DND-41 (cell line): Measurements from ENCODE around the gene SPPL2C.

Source experiments
- ATAC-seq: fragments of 200-7000 bp; cut with Tn5 transposase; 3 replicates; pipeline ENCODE4 v1.9.1; 2021; ENCODE audit warnings: low read depth; ENCODE audit not compliant: insufficient read depth
- DNase-seq: peaks from one replicate; pipeline ENCODE4 v3.0.0-alpha.2; 2020
- H2AFZ ChIP-seq: 2 replicates; pipeline ENCODE4 v1.6.0; 2012; ENCODE audit warnings: low read depth, low read length
- H3K27ac ChIP-seq: 2 replicates; pipeline ENCODE4 v1.5.1; 2012; ENCODE audit warnings: low read length, inconsistent platforms
- H3K27me3 ChIP-seq: fragments of 200-600 bp; sonication (generic); 2 replicates; pipeline ENCODE4 v1.6.0; 2012; ENCODE audit warnings: low read length, mild to moderate bottlenecking, inconsistent platforms; ENCODE audit not compliant: insufficient read depth, poor library complexity
- H3K36me3 ChIP-seq: 2 replicates; pipeline ENCODE4 v1.5.1; 2012; ENCODE audit warnings: low read length, inconsistent platforms; ENCODE audit not compliant: insufficient read depth
- H3K4me1 ChIP-seq: 2 replicates; pipeline ENCODE4 v1.5.1; 2012; ENCODE audit warnings: mild to moderate bottlenecking, low read length; ENCODE audit not compliant: insufficient read depth
- H3K4me2 ChIP-seq: 2 replicates; pipeline ENCODE4 v1.6.0; 2012; ENCODE audit warnings: mild to moderate bottlenecking, moderate library complexity, low read length, inconsistent platforms; ENCODE audit not compliant: insufficient read depth
- H3K4me3 ChIP-seq, 2 experiments: fragments of 200-600 bp in 1 of 2; shearing (Covaris generic) in 1 of 2; 2 replicates each; pipeline ENCODE4 v1.5.1; 2012 to 2016; ENCODE audit warnings: inconsistent platforms in 2 of 2, low read length in 2 of 2, mild to moderate bottlenecking in 2 of 2, low read depth in 1 of 2, moderate library complexity in 1 of 2
- H3K79me2 ChIP-seq: 2 replicates; pipeline ENCODE4 v1.6.0; 2012; ENCODE audit warnings: low read length, inconsistent platforms; ENCODE audit not compliant: insufficient read depth
- H3K9ac ChIP-seq: 2 replicates; pipeline ENCODE4 v1.6.0; 2012; ENCODE audit warnings: low read depth, mild to moderate bottlenecking, inconsistent platforms, low read length, moderate library complexity
- H3K9me3 ChIP-seq: 2 replicates; pipeline ENCODE4 v1.5.1; 2012; ENCODE audit warnings: low read length, moderate library complexity, mild to moderate bottlenecking, inconsistent platforms; ENCODE audit not compliant: insufficient read depth, severe bottlenecking
- H4K20me1 ChIP-seq: 2 replicates; pipeline ENCODE4 v1.6.0; 2012; ENCODE audit warnings: low read length; ENCODE audit not compliant: insufficient read depth
- CTCF ChIP-seq: IDR thresholded peaks from 2 replicates; pipeline ENCODE4 v1.5.1; 2012; ENCODE audit warnings: borderline replicate concordance, low read length, moderate library complexity, mild to moderate bottlenecking; ENCODE audit not compliant: poor library complexity, severe bottlenecking; ENCODE audit errors: extremely low read depth
- EZH2 ChIP-seq: IDR thresholded peaks from 3 replicates; pipeline ENCODE4 v1.6.1; 2012; ENCODE audit warnings: borderline replicate concordance, low read depth, mild to moderate bottlenecking, moderate library complexity, low read length, inconsistent platforms; ENCODE audit not compliant: severe bottlenecking

The SPPL2C gene

GRCh38 chr17:45868276-45868675, 23.6 kb downstream of the SPPL2C start:
- H2AFZ ChIP-seq = no peak overlapping the region
- H3K4me3 ChIP-seq = no peak overlapping the region
- H3K4me2 ChIP-seq = no peak overlapping the region
- no peaks in the 10 kb centered on the region for H3K79me2 ChIP-seq
- no peaks in the 10 kb centered on the region for H3K36me3 ChIP-seq
- no peak overlapping the region for H3K27ac ChIP-seq
- no peaks in the 10 kb centered on the region for H3K4me1 ChIP-seq
- ATAC-seq = no peak
- no peak overlapping the region for H3K9ac ChIP-seq
- no peaks in the 10 kb centered on the region for H4K20me1 ChIP-seq
- H3K27me3 ChIP-seq = peaks cover 34% of the 10 kb centered on the region
- H3K9me3 ChIP-seq = no peaks in the 10 kb centered on the region
- no peak for DNase-seq
- TF ChIP-seq EZH2 (no peak), CTCF (no peak)

- Histone ChIP-seq H3K9ac (no peak overlapping the region), H3K9me3 (no peaks in the 10 kb centered on the region), H3K27me3 (peaks cover 30% of the 10 kb centered on the region), H3K79me2 (no peaks in the 10 kb centered on the region), H3K27ac (no peak overlapping the region), H3K4me3 (no peak overlapping the region), H2AFZ (no peak overlapping the region), H4K20me1 (no peaks in the 10 kb centered on the region), H3K4me1 (no peaks in the 10 kb centered on the region), H3K36me3 (no peaks in the 10 kb centered on the region), H3K4me2 (no peak overlapping the region)
- no peak for TF ChIP-seq EZH2
- TF ChIP-seq CTCF = no peak
- no peak for DNase-seq
- no peak for ATAC-seq
Measured at GRCh38 chr17:45869676-45870341, 25.1 kb downstream of the SPPL2C start.

GRCh38 chr17:45870342-45870974, 25.8 kb downstream of the SPPL2C start:
- Histone ChIP-seq H3K4me3 (no peak overlapping the region), H3K36me3 (no peaks in the 10 kb centered on the region), H4K20me1 (no peaks in the 10 kb centered on the region), H3K9ac (no peak overlapping the region), H3K27me3 (peaks cover 25% of the 10 kb centered on the region), H3K27ac (no peak overlapping the region), H2AFZ (no peak overlapping the region), H3K4me1 (no peaks in the 10 kb centered on the region), H3K4me2 (no peak overlapping the region), H3K9me3 (no peaks in the 10 kb centered on the region), H3K79me2 (no peaks in the 10 kb centered on the region)
- ATAC-seq (no peak), DNase-seq (no peak)
- TF ChIP-seq EZH2 = no peak
- TF ChIP-seq CTCF = no peak
